HEK293 (cell line): ENCODE data around the gene AKT2.

ENCODE experiments used
- CTCF ChIA-PET: fragments of 350-600 bp; formaldehyde crosslinking; extraction: SDS; loops from one replicate; lab custom pipeline; 2021; ENCODE audit warnings: antibody characterized with exemption; lab: Yijun Ruan, JAX
- POLR2A ChIA-PET: fragments of 300-600 bp; formaldehyde crosslinking; extraction: SDS; loops from one replicate; lab custom pipeline; 2020; ENCODE audit warnings: antibody characterized with exemption, inconsistent platforms; lab: Yijun Ruan, JAX
- H3K27ac ChIP-seq: fragments of 200-500 bp; sonication (Bioruptor generic); 2 replicates; pipeline ENCODE4 v1.5.1; 2014; ENCODE audit warnings: low read depth, low read length, control low read depth, inconsistent platforms; ENCODE audit errors: extremely low read depth
- H3K36me3 ChIP-seq, 2 experiments: fragments of 200-500 bp in 1 of 2; sonication (Bioruptor generic) in 1 of 2; 1 replicate in 1 of 2; 2 replicates in 1 of 2; pipeline ENCODE4 v1.5.1; 2014 to 2017; ENCODE audit warnings: inconsistent platforms in 2 of 2, low read length in 2 of 2; ENCODE audit not compliant: control insufficient read depth in 2 of 2, insufficient read depth in 1 of 2
- H3K4me1 ChIP-seq: fragments of 200-500 bp; sonication (Bioruptor generic); 2 replicates; pipeline ENCODE4 v1.5.1; 2014; ENCODE audit warnings: mild to moderate bottlenecking, low read length, inconsistent platforms; ENCODE audit not compliant: control insufficient read depth, insufficient read depth
- H3K4me3 ChIP-seq: 2 replicates; pipeline ENCODE4 v1.5.1; 2011; ENCODE audit warnings: low read depth, mild to moderate bottlenecking, control low read depth, low read length, moderate library complexity
- H3K9me3 ChIP-seq: fragments of 200-500 bp; sonication (Bioruptor generic); 2 replicates; pipeline ENCODE4 v1.5.1; 2014; ENCODE audit warnings: low read depth, low read length, inconsistent platforms; ENCODE audit not compliant: control insufficient read depth, insufficient read depth
- GLIS1 ChIP-seq: fragments of 450-650 bp; formaldehyde crosslinking; IDR thresholded peaks from 2 replicates; pipeline ENCODE4 v1.5.1; 2016; ENCODE audit warnings: missing biosample characterization, missing genetic modification characterization
- KLF1 ChIP-seq: fragments of 450-650 bp; formaldehyde crosslinking; IDR thresholded peaks from 2 replicates; pipeline ENCODE4 v1.5.1; 2016; ENCODE audit warnings: missing biosample characterization, missing genetic modification characterization
- KLF7 ChIP-seq: fragments of 450-650 bp; formaldehyde crosslinking; IDR thresholded peaks from 2 replicates; pipeline ENCODE4 v1.5.1; 2016; ENCODE audit warnings: missing biosample characterization, missing genetic modification characterization, borderline replicate concordance
- MYNN ChIP-seq: fragments of 450-650 bp; formaldehyde crosslinking; IDR thresholded peaks from 2 replicates; pipeline ENCODE4 v1.5.1; 2016; ENCODE audit warnings: missing biosample characterization, missing genetic modification characterization, borderline replicate concordance
- PRDM1 ChIP-seq: fragments of 450-650 bp; formaldehyde crosslinking; IDR thresholded peaks from 2 replicates; pipeline ENCODE4; 2016; ENCODE audit warnings: missing biosample characterization, missing genetic modification characterization
- SCRT1 ChIP-seq: fragments of 450-650 bp; formaldehyde crosslinking; IDR thresholded peaks from 2 replicates; pipeline ENCODE4 v1.5.1; 2016; ENCODE audit warnings: missing biosample characterization, missing genetic modification characterization, borderline replicate concordance
- ZBTB11 ChIP-seq: fragments of 450-650 bp; formaldehyde crosslinking; conservative IDR thresholded peaks from 2 replicates; pipeline ENCODE4 v1.5.1; 2016; ENCODE audit warnings: low read depth, missing biosample characterization, missing genetic modification characterization
- ZBTB21 ChIP-seq: fragments of 450-650 bp; formaldehyde crosslinking; IDR thresholded peaks from 2 replicates; pipeline ENCODE4 v1.5.1; 2017; ENCODE audit warnings: missing biosample characterization, missing genetic modification characterization
- ZBTB48 ChIP-seq: fragments of 450-650 bp; formaldehyde crosslinking; IDR thresholded peaks from 2 replicates; pipeline ENCODE4 v1.5.1; 2016; ENCODE audit warnings: missing biosample characterization, missing genetic modification characterization
- ZNF121 ChIP-seq: fragments of 450-650 bp; formaldehyde crosslinking; IDR thresholded peaks from 2 replicates; pipeline ENCODE4 v1.5.1; 2016; ENCODE audit warnings: missing biosample characterization, missing genetic modification characterization
- ZNF133 ChIP-seq: fragments of 450-650 bp; formaldehyde crosslinking; IDR thresholded peaks from 2 replicates; pipeline ENCODE4 v1.5.1; 2016; ENCODE audit warnings: missing biosample characterization, missing genetic modification characterization
- ZNF16 ChIP-seq: fragments of 450-650 bp; formaldehyde crosslinking; IDR thresholded peaks from 2 replicates; pipeline ENCODE4 v1.5.1; 2016; ENCODE audit warnings: low read depth, missing biosample characterization, missing genetic modification characterization
- ZNF2 ChIP-seq: fragments of 450-650 bp; formaldehyde crosslinking; IDR thresholded peaks from 2 replicates; pipeline ENCODE4 v1.5.1; 2016; ENCODE audit warnings: missing biosample characterization, missing genetic modification characterization
- ZNF23 ChIP-seq: fragments of 450-650 bp; formaldehyde crosslinking; IDR thresholded peaks from 2 replicates; pipeline ENCODE4 v1.5.1; 2016; ENCODE audit warnings: missing biosample characterization, missing genetic modification characterization, borderline replicate concordance
- ZNF239 ChIP-seq: fragments of 450-650 bp; formaldehyde crosslinking; IDR thresholded peaks from 2 replicates; pipeline ENCODE4 v1.5.1; 2016; ENCODE audit warnings: missing biosample characterization, missing genetic modification characterization
- ZNF354C ChIP-seq: fragments of 450-650 bp; formaldehyde crosslinking; IDR thresholded peaks from 2 replicates; pipeline ENCODE4 v1.5.1; 2016; ENCODE audit warnings: missing biosample characterization, missing genetic modification characterization, low read depth, borderline replicate concordance
- ZNF560 ChIP-seq: fragments of 450-650 bp; formaldehyde crosslinking; IDR thresholded peaks from 2 replicates; pipeline ENCODE4 v1.5.1; 2017; ENCODE audit warnings: missing biosample characterization, missing genetic modification characterization, borderline replicate concordance
- ZNF707 ChIP-seq: fragments of 450-650 bp; formaldehyde crosslinking; IDR thresholded peaks from 2 replicates; pipeline ENCODE4 v1.5.1; 2016; ENCODE audit warnings: missing biosample characterization, missing genetic modification characterization
- ZSCAN16 ChIP-seq: fragments of 450-650 bp; formaldehyde crosslinking; IDR thresholded peaks from 2 replicates; pipeline ENCODE4 v1.5.1; 2016; ENCODE audit warnings: missing biosample characterization, missing genetic modification characterization
- ZSCAN18 ChIP-seq: fragments of 450-650 bp; formaldehyde crosslinking; IDR thresholded peaks from 2 replicates; pipeline ENCODE4 v1.5.1; 2016; ENCODE audit warnings: missing biosample characterization, missing genetic modification characterization

The AKT2 gene

GRCh38 chr19:40255619-40256166 is 29.5 kb downstream of the AKT2 start:
- Histone ChIP-seq H3K4me1 (peaks cover 6% of the 10 kb centered on the region; the same call in 1 of the 2 replicates), H3K4me3 (no peak overlapping the region), H3K27ac (0 out of 2 replicates have a peak overlapping the region, but pooled peaks have one; percentile 31), H3K36me3 (peaks cover 63 to 91% of the 10 kb centered on the region in 2 experiments), H3K9me3 (no peaks in the 10 kb centered on the region)
- POLR2A ChIA-PET, result interaction anchor here (1.4 kb wide), 1 partner anchor 13 kb away, joined by 4 read pairs; no protein-coding TSS in a partner anchor
- CTCF ChIA-PET, result no interaction called here
- no peak for TF ChIP-seq ZSCAN18
- TF ChIP-seq ZNF16 (tag by site-specific recombination), result peak; percentile 43; the same call in 1 of the 2 replicates

GRCh38 chr19:40254714-40255418 is 30.3 kb downstream of the AKT2 start:
- POLR2A ChIA-PET, result interaction anchor here (0.6 to 1.4 kb wide), 2 partner anchors 14 to 111 kb away, joined by 4 to 8 read pairs; no protein-coding TSS in a partner anchor
- no peak for TF ChIP-seq SCRT1 (tag by site-specific recombination)
- TF ChIP-seq ZNF560 (tag by site-specific recombination), result no peak
- no peak for TF ChIP-seq ZNF121
- TF ChIP-seq GLIS1 (tag by site-specific recombination), result no peak
- no peak for TF ChIP-seq ZNF707 (tag by site-specific recombination)
- TF ChIP-seq ZNF239 (tag by site-specific recombination), result no peak
- TF ChIP-seq ZNF354C (tag by site-specific recombination), result no peak
- TF ChIP-seq KLF1, result no peak
- no peak for TF ChIP-seq ZNF23 (tag by site-specific recombination)
- TF ChIP-seq ZBTB48 (tag by site-specific recombination), result no peak
- TF ChIP-seq MYNN, result no peak
- TF ChIP-seq ZNF133 (tag by site-specific recombination), result no peak
- no peak for TF ChIP-seq ZNF2 (tag by site-specific recombination)
- TF ChIP-seq ZSCAN16 (tag by site-specific recombination), result no peak
- TF ChIP-seq KLF7, result no peak
- TF ChIP-seq ZBTB11 (tag by site-specific recombination), result no peak
- TF ChIP-seq ZBTB21, result no peak
- TF ChIP-seq PRDM1, result no peak
- TF ChIP-seq, all 188 proteins: peak for 0
- Histone ChIP-seq H3K27ac (0 out of 2 replicates have a peak overlapping the region, but pooled peaks have one; percentile 41), H3K4me1 (peaks cover 6% of the 10 kb centered on the region; the same call in 1 of the 2 replicates), H3K9me3 (no peaks in the 10 kb centered on the region), H3K4me3 (no peak overlapping the region), H3K36me3 (peaks cover 71 to 91% of the 10 kb centered on the region in 2 experiments)
- CTCF ChIA-PET, result interaction anchor here (0.6 to 1.4 kb wide), 2 partner anchors 50 to 364 kb away, joined by 3 to 4 read pairs; no protein-coding TSS in a partner anchor
